GM19468 (cell line): ENCODE data around the gene KLHL30.

Experiments used
- ATAC-seq: cut with Tn5 transposase; IDR thresholded peaks from one replicate; pipeline ENCODE4 v1.9.1; 2021; ENCODE audit warnings: mild to moderate bottlenecking, moderate library complexity, moderate number of reproducible peaks; ENCODE audit not compliant: unreplicated experiment; ENCODE audit errors: extremely low read depth

KLHL30 gene

GRCh38 chr2:238143239-238143951 lies 4.9 kb downstream of the KLHL30 start:
- no peak for ATAC-seq

- no peak for ATAC-seq
These were observed 5.8 kb downstream of the KLHL30 start for GRCh38 chr2:238144262-238144661.

- no peak for ATAC-seq
These were observed 6.6 kb downstream of the KLHL30 start for GRCh38 chr2:238145046-238145445.

GRCh38 chr2:238145851-238146250 lies 7.4 kb downstream of the KLHL30 start:
- ATAC-seq = no peak

GRCh38 chr2:238146884-238147544 lies 8.5 kb downstream of the KLHL30 start:
- no peak for ATAC-seq

GRCh38 chr2:238148981-238149380 lies 10.5 kb downstream of the KLHL30 start:
- no peak for ATAC-seq

- no peak for ATAC-seq
These were observed 11.5 kb downstream of the KLHL30 start for GRCh38 chr2:238149841-238150572.

- ATAC-seq = no peak
These were observed 12.2 kb downstream of the KLHL30 start for GRCh38 chr2:238150686-238151085.

GRCh38 chr2:238151205-238151604 lies 12.7 kb downstream of the KLHL30 start:
- ATAC-seq = no peak

- no peak for ATAC-seq
These were observed 13.3 kb downstream of the KLHL30 start for GRCh38 chr2:238151628-238152235.

- ATAC-seq = no peak
These were observed 14.6 kb downstream of the KLHL30 start for GRCh38 chr2:238152771-238153688.

GRCh38 chr2:238154570-238154969 lies 16.1 kb downstream of the KLHL30 start:
- no peak for ATAC-seq

GRCh38 chr2:238155051-238155760 lies 16.7 kb downstream of the KLHL30 start:
- ATAC-seq = no peak

GRCh38 chr2:238155761-238156694 lies 17.6 kb downstream of the KLHL30 start:
- no peak for ATAC-seq

- no peak for ATAC-seq
These were observed 19.1 kb downstream of the KLHL30 start for GRCh38 chr2:238157506-238158017.

- no peak for ATAC-seq
These were observed 19.6 kb downstream of the KLHL30 start for GRCh38 chr2:238158018-238158508.

GRCh38 chr2:238158509-238159070 lies 20.1 kb downstream of the KLHL30 start, which contains the start of gene ERFE:
TSS of gene ERFE (plus strand) at chr2:238158970. CDS start at chr2:238159008, 38 bp downstream.
- ATAC-seq = no peak
